Endodermal cell (in vitro differentiated cells): Measurements from ENCODE around the gene PNKD. TPM values are rescaled to one million over a fixed set of nuclear protein-coding genes. Genes with fewer than 3 reads are reported as not detected.

Experiments used
- DNase-seq: peaks from one replicate; pipeline ENCODE4 v3.0.0-alpha.2; 2017
- H3K27ac ChIP-seq: 2 replicates; pipeline ENCODE4 v1.5.1; 2013; ENCODE audit warnings: mild to moderate bottlenecking, low read depth, low read length, moderate library complexity
- H3K27me3 ChIP-seq: 2 replicates; pipeline ENCODE4 v1.6.1; 2013; ENCODE audit warnings: mild to moderate bottlenecking, low read length, moderate library complexity; ENCODE audit not compliant: insufficient read depth, control insufficient read depth, poor library complexity, severe bottlenecking
- H3K36me3 ChIP-seq: 2 replicates; pipeline ENCODE4 v1.7.0; 2013; ENCODE audit warnings: mild to moderate bottlenecking, low read length, moderate library complexity; ENCODE audit not compliant: control insufficient read depth, insufficient read depth
- H3K4me1 ChIP-seq: one replicate; pipeline ENCODE4 v1.7.0; 2013; ENCODE audit warnings: low read length; ENCODE audit not compliant: control insufficient read depth, insufficient read depth
- H3K4me3 ChIP-seq: 2 replicates; pipeline ENCODE4 v1.5.1; 2013; ENCODE audit warnings: mild to moderate bottlenecking, low read length, moderate library complexity
- H3K9ac ChIP-seq: 2 replicates; pipeline ENCODE4 v1.6.1; 2013; ENCODE audit warnings: mild to moderate bottlenecking, low read length, moderate library complexity; ENCODE audit not compliant: poor library complexity, severe bottlenecking; ENCODE audit errors: extremely low read depth
- H3K9me3 ChIP-seq: 2 replicates; pipeline ENCODE4 v1.6.1; 2013; ENCODE audit warnings: mild to moderate bottlenecking, low read length, moderate library complexity; ENCODE audit not compliant: control insufficient read depth
- H3K27ac Mint-ChIP-seq: 2 replicates; pipeline ENCODE4 v1.8.0; 2020; ENCODE audit warnings: mixed read lengths
- H3K27me3 Mint-ChIP-seq: 2 replicates; pipeline ENCODE4 v1.8.0; 2021; ENCODE audit warnings: mild to moderate bottlenecking, mixed read lengths; ENCODE audit not compliant: insufficient read depth
- H3K36me3 Mint-ChIP-seq: 2 replicates; pipeline ENCODE4 v1.8.0; 2020; ENCODE audit warnings: low read depth, mixed read lengths
- H3K4me1 Mint-ChIP-seq: 2 replicates; pipeline ENCODE4 v1.8.0; 2020; ENCODE audit warnings: mixed read lengths
- H3K4me3 Mint-ChIP-seq: 2 replicates; pipeline ENCODE4 v1.8.0; 2020; ENCODE audit warnings: mild to moderate bottlenecking, moderate library complexity, mixed read lengths
- H3K9me3 Mint-ChIP-seq: 2 replicates; pipeline ENCODE4 v1.8.0; 2020; ENCODE audit warnings: mild to moderate bottlenecking, mixed read lengths
- WGBS, 2 experiments: methylation state at CpG; one replicate each; pipeline versions ENCODE4 v1.1.5 to v1.1.7; 2013; ENCODE audit warnings: missing lambda C conversion rate in 2 of 2, mixed read lengths in 1 of 2; ENCODE audit not compliant: insufficient coverage in 1 of 2, insufficient read length in 1 of 2; 5-methylcytosine and 5-hydroxymethylcytosine counted together
- total RNA-seq, 2 donors: library from RNA; stranded (reverse); fragmentation: NEBNext Ultra II Directional in 1 of 2; extraction: Animal tissue kit (Norgen Biotek cat#: 25700) in 1 of 2; gene quantifications; 2 replicates in 1 of 2; 3 replicates in 1 of 2; pipeline ENCODE4 v1.2.1, GENCODE V29; 2021
- TF ChIP-seq, protein P1 (sequence below): fragments of 200-600 bp; sonication (generic); conservative IDR thresholded peaks from 2 replicates; pipeline ENCODE4 v1.5.0; 2021; ENCODE audit warnings: antibody characterized with exemption, mild to moderate bottlenecking

Gene PNKD
- total RNA-seq, 2 donors from 2014 or later: 33.9 to 39.6 TPM

DNA sequence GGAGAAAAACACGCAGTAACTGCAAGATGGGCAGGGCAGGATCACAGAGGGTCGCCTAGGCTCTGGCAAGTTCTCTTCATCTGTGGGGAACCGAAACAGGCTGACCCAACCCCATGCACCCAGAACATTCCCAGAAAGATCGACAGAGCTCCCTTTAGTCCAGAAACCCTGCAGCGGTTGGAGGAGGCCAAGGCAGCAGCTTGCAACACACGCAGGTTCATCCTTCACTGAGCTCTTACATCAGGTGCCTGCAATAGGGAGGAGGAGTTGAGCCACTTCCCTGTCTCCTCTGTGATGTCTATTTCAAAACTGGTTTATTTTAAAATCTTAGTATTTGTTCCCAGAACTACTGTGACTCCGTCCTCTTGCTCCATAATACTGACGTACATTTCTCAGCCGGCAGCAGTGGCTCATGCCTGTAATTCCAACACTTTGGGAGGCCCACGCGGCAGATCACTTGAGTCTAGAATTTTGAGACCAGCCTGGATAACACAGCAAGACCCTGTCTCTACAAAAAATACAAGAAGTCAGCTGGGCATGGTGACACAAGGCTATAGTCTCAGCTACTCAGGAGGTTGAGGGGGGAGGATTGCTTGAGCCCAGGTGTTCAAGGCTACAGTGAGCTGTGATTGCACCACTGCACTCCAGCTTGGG lies 100.2 kb downstream of the PNKD start:
- H3K9me3 Mint-ChIP-seq: no peaks in the 10 kb centered on the region
- no peaks in the 10 kb centered on the region for H3K36me3 Mint-ChIP-seq
- TF ChIP-seq, protein P1, sequence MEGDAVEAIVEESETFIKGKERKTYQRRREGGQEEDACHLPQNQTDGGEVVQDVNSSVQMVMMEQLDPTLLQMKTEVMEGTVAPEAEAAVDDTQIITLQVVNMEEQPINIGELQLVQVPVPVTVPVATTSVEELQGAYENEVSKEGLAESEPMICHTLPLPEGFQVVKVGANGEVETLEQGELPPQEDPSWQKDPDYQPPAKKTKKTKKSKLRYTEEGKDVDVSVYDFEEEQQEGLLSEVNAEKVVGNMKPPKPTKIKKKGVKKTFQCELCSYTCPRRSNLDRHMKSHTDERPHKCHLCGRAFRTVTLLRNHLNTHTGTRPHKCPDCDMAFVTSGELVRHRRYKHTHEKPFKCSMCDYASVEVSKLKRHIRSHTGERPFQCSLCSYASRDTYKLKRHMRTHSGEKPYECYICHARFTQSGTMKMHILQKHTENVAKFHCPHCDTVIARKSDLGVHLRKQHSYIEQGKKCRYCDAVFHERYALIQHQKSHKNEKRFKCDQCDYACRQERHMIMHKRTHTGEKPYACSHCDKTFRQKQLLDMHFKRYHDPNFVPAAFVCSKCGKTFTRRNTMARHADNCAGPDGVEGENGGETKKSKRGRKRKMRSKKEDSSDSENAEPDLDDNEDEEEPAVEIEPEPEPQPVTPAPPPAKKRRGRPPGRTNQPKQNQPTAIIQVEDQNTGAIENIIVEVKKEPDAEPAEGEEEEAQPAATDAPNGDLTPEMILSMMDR: no peak
- no peaks in the 10 kb centered on the region for H3K27me3 ChIP-seq
- H3K9ac ChIP-seq: no peak overlapping the region
- peaks cover 9% of the 10 kb centered on the region for H3K27me3 Mint-ChIP-seq
- no peak overlapping the region for H3K4me3 Mint-ChIP-seq
- no peak overlapping the region for H3K27ac Mint-ChIP-seq
- H3K4me1 ChIP-seq: no peaks in the 10 kb centered on the region
- WGBS, 2 experiments: 92 to 96% methylated on average over 5 to 11 of the region's 11 CpGs
- H3K9me3 ChIP-seq: no peaks in the 10 kb centered on the region
- H3K36me3 ChIP-seq: no peaks in the 10 kb centered on the region
- H3K4me3 ChIP-seq: no peak overlapping the region
- H3K27ac ChIP-seq: no peak overlapping the region
- no peak for DNase-seq
- no peaks in the 10 kb centered on the region for H3K4me1 Mint-ChIP-seq

DNA sequence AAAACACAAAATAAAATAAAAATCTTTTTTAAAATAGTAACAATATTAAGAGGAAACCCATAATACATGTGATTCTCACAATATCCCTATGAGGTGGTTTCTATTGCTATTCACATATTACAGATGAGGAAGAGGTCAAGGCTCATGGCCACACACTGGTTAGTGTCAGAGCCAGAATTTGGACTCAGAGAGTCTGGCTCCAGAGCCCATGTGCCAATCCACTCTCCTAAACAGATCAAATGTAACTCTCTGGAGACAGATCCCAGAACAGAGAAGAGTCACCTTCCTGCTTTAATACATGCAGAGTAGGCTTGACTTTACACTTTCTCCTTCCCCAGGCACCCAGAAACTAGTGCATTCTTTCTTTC lies 101.6 kb downstream of the PNKD start:
- TF ChIP-seq, protein P1: no peak
- no peak for DNase-seq
- Mint-ChIP-seq H3K27ac (no peak overlapping the region), H3K4me3 (no peak overlapping the region), H3K36me3 (no peaks in the 10 kb centered on the region), H3K4me1 (no peaks in the 10 kb centered on the region), H3K9me3 (no peaks in the 10 kb centered on the region), H3K27me3 (peaks cover 9% of the 10 kb centered on the region)
- Histone ChIP-seq H3K4me3 (no peak overlapping the region), H3K27ac (no peak overlapping the region), H3K36me3 (no peaks in the 10 kb centered on the region), H3K9ac (no peak overlapping the region), H3K9me3 (no peaks in the 10 kb centered on the region), H3K4me1 (no peaks in the 10 kb centered on the region), H3K27me3 (no peaks in the 10 kb centered on the region)

DNA sequence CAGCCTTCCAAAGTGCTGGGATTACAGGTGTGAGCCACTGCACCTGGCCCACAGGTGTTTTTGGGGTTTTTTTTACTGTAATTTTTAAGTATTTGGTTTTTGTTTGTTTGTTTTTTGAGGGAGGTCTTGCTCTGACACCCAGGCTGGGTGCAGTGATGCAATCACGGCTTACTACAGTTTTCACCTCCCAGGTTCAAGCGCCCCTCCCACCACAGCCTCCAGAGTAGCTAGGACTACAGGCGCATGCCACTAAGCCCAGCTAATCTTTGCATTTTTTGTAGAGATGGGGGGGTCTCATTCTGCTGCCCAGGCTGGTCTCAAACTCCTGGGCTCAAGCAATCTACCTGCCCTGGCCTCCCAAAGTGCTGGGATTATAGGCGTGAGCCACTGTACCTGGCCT lies 104.5 kb downstream of the PNKD start:
- H3K9ac ChIP-seq: no peak overlapping the region
- no peak overlapping the region for H3K4me3 ChIP-seq
- H3K4me3 Mint-ChIP-seq: no peak overlapping the region
- DNase-seq: no peak
- H3K9me3 ChIP-seq: no peaks in the 10 kb centered on the region
- TF ChIP-seq, protein P1: no peak
- H3K27ac Mint-ChIP-seq: no peak overlapping the region
- no peaks in the 10 kb centered on the region for H3K36me3 Mint-ChIP-seq
- H3K4me1 Mint-ChIP-seq: no peaks in the 10 kb centered on the region
- H3K4me1 ChIP-seq: no peaks in the 10 kb centered on the region
- H3K27ac ChIP-seq: no peak overlapping the region
- 80 to 89% methylated on average over 2 to 4 of the region's 4 CpGs for WGBS, 2 experiments
- H3K27me3 ChIP-seq: no peaks in the 10 kb centered on the region
- H3K27me3 Mint-ChIP-seq: peaks cover 8% of the 10 kb centered on the region
- no peaks in the 10 kb centered on the region for H3K9me3 Mint-ChIP-seq
- H3K36me3 ChIP-seq: no peaks in the 10 kb centered on the region
